Activated CD8-positive, alpha-beta memory T cell treated with anti-CD3 and anti-CD28 coated beads, Interleukin-2, amount 50 U/mL, for 48 hours (primary cell): ENCODE results near the gene ITPRID2.
"Not testable (repeated sequence)": the region's sequence is repeated elsewhere in the genome, so short reads cannot be mapped to it uniquely, and the experiment has no call there.

Source experiments
- DNase-seq: peaks from one replicate; pipeline ENCODE4 v3.0.0-alpha.2; 2020

The ITPRID2 gene

DNA sequence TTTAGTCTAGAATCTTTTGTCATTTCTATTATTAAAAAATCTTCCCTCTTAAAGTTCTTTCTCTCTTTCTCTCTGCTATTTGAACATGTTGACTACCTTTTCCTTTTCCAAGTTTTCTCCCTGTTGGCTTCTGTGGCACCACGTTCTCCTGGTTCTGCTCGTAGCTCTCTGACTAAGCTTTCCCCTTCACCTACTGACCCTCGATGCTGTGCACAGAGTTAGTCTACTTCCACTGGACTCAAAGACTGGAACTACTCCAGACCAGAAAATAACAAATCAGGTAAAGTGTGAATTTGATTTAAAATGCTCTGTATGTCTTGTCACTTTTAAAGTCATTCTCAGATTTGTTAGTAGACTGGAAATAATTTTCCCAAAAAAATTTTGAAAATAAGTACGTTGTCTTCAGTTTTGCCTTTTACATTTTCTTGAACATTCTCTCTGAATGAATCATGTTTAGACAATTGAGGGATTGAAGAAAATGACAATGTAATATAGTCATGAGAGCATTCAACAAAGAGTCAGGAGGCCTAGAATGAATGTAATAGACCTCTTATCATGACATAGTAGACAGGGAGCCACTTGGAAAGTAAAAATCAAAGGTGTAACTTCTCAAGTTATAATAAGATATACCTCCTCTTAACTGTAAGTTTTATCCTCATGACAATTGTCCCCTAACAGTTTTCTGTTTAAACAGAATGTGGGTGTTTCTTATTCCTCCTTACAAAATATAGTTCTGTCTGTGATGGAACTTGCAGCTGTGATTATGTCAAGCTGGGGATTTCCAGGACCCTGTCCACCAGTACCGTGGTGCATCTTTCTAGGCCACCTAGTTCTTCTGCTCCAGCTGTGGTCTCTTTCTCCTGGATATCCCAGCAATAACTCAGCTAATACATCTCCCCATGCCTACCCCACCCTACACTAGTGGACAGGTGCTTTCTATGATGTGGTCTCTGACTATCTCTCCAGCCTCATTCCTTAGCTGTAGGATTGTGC lies 25.5 kb downstream of the ITPRID2 start:
- no peak for DNase-seq

DNA sequence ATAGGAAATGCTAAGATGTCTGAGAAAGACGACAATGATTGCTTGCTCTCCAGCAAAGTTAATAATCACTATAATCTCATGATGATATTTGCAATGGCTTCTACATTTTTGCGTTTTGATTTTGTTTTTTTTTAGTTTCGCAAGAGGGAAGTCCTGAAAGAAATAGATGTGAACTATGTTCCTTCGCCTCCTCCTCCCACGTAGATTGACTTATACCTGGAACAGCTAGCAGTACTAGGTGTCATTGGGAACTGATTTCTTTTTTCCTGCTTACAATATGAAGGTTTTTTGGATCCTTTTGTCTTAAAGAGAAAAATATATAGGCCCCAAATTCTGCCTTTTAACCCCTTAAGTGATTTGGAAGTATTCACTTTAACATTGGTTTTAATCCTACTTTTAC lies 26.7 kb downstream of the ITPRID2 start:
- DNase-seq = no peak

DNA sequence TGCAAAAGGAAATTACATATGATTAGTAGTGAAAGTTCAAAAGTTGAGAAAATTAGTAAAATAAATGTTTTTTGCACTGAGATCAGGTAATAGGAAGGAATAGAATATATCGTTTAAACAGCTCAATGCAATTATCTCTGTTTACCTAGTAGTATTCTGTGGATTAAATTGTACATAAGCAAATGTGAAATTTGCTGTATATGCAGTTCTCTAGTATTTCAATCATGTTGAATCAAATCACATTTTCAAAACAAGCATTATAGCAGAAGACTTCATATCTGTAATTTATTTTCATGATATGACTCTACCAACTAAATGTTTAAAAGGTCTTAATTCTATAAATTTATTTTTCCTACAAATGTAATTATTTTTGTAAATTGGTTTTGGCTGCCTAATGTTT lies 31.6 kb downstream of the ITPRID2 start:
- no peak for DNase-seq

DNA sequence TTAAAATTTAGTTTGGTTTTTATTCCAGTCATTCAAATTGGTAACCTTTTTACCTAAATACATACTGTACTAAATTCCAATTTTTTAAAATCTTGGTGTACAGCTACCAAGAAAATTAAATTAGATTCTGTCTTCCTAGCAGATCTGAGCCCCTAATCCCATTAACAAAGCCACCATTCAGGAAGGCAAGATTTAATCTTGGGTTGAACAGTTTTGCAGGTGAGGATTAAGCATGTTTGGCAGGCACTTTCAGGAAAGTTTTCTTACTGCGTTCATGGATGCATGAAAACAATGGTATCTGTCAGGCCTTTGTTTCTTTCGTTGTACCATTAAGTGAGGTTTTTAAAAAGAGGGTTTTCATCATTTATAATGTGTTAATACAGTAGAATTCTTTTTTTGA lies 32.8 kb downstream of the ITPRID2 start:
- DNase-seq = no peak

DNA sequence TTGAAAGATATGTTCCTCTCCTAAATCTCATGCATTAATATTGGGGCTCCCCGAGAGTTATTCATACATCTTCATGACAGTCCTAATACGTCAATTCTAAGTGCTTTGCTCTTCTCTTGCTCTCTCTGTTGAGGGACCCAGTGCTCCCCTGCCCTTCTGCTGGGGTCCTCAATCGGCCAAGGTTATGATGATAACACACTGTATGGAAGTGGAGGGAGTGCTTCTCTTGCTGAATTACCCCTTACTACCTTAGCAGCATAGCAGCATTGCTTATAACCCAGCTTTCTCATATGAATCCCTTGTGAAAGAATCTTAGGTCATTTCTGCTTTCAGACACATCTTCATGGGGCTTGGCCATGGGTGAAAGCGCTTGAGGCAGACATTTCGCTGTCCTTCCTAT lies 43.2 kb downstream of the ITPRID2 start:
- DNase-seq = no peak

DNA sequence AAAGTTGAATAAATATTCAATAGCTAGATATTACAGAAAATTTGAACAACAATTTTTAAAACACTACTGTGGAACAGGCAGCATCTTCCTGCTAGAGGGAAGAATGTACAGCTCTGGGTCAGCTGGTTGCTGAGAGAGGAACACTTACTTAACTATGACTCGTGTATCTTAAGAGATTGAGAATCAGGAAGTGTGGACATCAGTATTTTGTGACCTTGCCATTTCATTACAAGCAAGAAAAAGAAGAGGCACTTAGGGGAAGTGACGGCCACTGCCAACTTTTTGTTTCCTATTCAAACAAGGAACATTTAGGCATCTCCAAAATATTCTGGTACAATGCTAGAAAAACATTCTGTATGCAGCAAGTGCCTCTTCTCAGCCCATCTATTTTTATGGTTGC lies 45.9 kb downstream of the ITPRID2 start:
- DNase-seq = no peak

DNA sequence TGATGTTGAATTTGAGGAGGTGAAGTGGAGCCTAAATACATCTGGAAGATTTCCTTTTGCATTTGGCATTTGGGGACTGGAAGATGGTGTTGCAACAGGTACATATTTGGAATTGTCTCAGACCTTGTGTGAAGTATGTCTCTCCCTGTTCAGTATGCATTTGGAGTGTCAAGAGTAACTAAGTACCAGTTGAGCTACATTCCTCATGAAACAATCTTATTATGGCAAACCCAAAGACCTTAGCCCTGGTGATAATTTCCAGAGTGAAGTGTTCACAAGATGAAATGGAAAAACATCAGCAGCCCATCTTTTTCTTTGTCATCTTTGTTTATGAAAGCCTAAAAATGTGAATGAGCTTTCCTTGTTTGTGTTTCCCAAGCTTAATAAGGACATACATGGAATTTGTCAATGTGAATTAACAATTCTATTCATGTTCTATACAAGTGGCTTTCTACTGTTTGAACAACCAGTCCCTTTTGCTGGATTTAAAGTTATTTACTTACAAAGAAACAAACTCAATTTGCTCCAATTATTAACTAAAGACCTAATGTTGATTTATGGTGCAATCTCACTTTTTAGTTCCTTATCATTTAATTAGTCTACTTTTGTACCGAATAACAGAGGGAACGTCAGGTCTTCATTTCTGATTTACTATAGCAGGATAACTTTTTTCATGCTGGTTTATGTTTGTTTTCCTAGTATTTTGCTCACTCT lies 52.0 kb downstream of the ITPRID2 start:
- no peak for DNase-seq

DNA sequence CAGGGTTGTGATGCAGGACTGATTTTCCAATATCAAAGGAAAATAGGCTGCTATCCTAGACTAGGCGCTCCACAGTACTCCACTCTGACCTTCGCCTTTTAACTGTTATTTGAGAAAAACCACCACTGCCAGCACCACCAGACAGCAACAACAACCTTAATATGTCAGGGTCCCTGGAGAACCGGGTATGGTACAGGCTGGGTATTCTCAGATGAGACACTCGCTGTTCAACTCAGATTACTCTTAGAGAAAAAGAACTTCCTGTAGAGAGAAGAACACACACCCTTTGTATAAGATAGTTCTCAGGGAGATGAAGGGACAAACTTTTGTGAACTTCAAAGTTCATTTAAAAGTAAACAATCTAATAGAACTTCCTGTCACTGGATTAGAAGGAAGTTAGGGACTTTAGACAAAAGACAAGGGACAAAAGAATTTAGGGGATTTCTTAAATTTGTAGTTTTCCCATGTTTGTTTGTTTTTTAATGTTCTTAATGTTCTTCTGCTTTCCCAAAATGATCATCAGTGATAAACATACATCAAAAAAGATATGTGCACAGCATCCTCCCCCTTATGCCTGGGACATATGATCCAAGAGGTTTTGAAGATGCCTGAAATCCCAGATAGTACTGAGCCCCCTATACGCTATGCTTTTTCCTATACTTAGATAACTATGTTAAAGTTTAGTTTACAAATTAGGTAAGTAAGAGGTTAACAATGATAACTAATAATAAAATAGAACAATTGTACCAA lies 52.8 kb downstream of the ITPRID2 start:
- DNase-seq = no peak

DNA sequence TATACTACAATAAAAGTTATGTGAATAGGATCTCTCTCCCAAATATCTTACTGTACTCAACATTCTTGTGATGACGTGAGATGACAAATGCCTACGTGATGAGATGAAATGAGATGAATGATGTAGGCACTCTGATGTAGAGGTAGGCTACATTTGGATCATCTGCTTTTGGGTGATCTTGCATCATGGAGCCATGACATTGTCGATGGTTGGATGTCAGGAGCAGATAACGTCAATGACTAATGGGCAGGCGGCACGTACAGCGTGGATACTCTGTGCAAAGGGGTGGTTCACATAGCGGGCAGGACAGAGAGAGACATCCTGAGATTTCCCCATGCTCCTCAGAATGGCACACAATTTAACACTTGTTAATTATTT lies 53.4 kb downstream of the ITPRID2 start:
- DNase-seq = no peak

DNA sequence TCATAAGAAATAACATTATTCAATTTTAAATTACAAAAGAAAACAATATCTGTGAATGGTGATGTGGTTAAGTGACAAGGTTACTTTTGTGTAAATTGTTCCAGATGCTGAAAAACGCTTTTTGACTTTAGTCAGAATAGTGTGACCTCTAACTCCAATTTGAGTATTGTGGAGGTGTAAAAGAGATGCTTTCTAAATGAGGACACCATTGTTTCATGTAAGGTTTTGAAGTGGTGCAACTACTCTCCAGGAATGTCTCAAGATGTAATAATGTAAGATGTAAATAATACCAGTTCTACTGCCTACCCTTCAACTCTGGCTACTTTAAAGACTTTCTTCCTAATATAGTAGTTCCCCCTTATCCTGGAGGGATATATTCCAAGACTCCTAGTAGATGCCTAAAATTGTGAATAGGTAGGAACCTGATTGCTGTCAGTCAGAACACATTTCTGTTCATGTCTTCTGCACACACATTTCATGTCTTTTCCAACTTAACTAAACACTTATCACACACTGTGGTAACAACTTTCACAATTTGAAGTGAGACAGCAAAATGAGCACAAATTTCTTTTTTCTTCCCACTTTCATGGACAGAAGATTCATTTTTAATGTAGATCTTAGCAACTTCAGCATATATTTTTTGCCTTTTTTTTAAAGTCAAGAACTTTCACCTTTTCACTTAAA lies 55.1 kb downstream of the ITPRID2 start:
- no peak for DNase-seq

DNA sequence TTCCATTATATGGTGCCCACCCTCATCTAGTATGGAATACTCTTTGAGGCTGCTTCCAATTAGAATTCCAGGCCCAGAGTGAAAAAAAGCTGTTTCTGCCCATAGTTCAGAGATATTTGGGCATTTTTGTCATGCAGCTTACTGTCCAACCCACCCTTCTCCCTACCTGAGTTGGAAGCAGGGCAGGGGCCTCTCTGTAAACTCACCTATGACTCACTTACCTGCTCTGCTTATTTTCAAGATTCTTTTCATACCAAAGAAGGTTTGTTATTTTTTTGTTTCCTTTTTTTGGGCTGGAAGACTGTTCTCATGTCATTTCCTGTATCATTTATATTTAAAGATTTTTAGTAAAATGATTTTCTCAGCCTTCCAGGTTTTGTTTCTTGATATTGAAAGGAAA lies 55.7 kb downstream of the ITPRID2 start:
- DNase-seq = no peak

DNA sequence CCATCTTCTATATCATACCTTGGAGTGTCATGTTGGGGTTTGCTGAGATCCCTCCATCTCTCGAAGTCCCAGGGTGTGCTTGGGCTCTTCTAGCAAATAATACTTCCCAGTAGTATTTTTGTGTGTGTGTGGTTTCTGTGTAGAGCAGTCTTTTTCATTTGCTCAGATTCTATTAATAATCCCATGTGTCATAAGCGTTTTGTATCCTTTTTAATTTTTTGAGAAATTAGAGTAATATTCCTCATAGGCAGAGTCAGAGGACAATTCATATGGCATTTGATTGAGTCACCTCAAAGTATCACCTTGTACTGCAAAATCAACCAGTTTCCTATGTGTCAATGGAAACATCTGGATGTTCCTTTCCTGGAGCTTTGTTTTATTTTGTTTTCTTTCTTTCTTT lies 56.7 kb downstream of the ITPRID2 start:
- DNase-seq = no peak

DNA sequence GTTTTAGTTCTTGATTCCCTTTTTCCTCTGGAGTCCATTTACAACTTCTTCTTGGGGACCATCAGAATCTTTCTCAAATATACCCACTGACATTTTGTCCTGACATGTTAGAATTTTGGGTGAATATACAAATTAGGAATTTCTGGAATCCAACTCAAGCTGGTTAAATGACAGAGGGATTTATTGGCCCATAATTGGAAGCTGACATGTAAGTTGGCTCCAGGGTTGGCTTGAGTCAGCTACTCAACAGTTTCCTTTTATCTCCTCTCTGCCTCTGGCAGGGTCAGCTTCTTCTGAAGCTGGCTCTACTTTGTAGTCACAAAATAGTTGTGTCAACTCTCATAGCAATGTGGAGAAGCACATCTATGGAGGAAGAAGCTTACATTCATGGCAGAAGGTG lies 57.5 kb downstream of the ITPRID2 start:
- no peak for DNase-seq

DNA sequence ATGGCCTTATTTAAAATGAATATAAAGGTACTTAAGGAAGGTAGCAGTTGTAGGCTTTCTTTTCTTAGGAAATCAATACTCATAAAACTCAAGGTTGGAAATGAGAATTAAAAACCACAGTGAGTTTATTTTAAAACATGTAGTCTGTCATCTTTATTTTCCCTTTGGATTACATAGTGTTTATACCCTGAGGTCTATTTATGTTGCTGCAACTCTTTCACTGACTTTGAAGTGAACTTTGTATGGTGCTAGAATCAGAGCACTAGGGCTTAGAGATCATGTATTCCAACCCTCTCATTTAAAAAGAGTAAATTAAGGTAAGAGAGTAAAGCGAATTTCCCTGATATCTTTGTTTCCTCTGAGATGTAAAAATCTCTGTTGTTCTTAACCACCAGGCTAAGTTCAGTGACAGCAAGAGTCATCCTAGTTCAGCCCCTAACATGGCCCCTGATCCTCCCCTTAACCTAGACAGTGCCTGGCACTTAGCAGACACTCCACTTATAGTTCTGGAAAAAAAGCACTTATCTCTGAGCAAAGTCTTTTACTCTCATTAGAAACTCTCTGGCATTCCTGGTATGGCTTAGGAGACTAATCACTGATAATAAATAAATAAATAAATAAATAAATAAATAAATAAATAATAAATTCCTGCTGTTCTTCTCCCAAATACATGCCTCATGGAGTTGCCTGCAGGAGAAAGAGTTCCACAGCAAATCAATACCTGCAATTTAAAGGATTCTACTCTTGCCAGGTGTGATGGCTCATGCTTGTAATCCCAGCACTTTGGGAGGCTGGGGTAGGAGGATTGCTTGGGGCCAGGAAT lies 61.1 kb downstream of the ITPRID2 start:
- no peak for DNase-seq

DNA sequence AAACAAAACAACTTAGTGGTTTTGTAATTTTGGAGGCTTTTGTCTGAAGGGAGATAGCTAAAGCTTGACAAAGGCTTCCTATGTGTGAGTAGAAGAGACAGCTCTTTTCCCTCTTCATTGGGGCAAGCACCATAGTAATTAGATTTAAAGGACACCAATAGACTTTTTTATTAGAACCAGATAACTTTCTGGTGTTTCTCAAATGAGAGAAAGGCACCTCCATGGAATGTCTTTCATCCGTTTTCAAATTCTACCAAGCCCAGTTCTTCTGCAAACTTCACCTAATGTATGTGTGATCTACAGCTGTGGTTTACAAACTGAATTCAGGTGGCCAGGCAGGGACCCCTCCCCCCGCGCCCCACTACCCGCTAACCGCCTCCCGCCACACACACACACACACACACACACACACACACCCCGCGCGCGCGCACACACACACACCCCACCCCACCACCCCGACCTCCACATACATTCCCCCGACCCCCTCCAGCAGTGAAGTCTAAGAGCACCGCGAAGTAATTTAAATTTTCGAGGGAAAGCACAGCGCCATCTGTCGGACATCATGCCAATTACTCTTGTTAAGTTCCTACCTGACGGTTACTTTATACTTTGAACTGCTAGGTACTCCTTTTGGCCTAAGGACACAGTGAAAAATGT lies 62.5 kb downstream of the ITPRID2 start:
- peak; percentile 79 for DNase-seq

DNA sequence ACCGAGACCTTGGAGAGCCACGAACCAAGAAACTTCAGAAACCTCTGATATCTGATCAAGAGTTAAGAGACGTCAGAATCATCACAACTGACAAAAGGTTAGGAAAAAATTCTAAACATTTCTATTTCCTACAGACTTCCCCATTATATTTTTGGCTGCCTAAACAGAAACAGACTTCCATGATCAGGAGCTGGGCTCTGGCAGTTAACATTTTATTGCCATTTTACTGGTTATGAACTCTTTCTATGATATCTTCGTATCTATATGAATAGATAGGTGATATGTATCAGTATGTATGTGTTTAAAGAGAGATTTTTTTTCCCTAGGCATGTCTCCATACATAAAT lies 63.0 kb downstream of the ITPRID2 start:
- no peak for DNase-seq

DNA sequence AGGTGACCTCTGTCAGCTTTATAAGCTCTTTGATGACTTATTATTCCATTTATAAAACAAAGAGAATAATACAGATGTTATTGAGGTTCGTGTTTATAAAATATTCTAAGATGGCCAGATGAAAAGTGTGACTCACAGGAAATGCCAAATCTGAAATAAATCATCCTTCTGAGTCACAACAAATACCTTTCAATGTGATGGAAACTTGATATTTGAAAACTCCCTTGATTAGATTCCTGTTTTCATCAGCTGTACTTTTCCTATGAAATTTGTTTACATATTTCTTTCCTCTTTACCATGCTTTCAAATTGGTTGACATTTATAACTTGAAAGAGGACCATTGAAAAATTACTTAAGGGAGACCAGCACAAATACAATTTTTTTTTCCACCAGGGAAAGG lies 63.5 kb downstream of the ITPRID2 start:
- no peak for DNase-seq

DNA sequence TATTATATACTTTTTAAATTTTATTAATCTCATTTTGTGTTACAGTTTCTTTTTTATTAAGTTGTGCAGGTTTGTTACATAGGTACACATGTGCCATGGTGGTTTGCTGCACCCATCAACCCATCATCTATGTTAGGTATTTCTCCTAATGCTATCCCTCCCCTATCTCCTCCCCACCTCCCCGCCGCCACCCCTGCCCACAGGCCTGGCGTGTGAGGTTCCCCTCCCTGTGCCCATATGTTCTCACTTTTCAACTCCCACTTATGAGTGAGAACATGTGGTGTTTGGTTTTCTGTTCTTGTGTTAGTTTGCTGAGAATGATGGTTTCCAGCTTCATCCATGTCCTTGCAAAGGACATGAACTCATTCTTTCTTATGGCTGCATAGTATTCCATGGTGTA lies 64.3 kb downstream of the ITPRID2 start:
- not testable (repeated sequence) for DNase-seq

DNA sequence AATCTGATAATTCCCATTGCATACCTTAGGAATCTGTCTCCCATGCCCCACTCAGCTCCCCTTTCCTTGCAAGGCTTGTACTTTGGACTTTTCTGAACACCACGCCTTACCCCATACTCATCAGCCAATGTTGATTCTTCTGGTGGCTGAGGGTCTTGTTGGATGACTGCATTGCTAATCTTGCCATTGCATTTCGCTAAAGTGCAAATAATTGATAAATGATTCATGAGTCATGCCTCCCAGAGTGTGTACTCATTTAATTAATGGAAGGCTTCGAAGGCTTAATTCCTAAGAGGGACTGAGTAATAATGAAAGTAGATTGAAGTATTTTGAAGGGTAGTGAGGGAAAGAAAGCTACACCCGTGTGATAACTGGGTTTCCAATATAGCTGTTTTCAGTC lies 66.1 kb downstream of the ITPRID2 start:
- DNase-seq = no peak

DNA sequence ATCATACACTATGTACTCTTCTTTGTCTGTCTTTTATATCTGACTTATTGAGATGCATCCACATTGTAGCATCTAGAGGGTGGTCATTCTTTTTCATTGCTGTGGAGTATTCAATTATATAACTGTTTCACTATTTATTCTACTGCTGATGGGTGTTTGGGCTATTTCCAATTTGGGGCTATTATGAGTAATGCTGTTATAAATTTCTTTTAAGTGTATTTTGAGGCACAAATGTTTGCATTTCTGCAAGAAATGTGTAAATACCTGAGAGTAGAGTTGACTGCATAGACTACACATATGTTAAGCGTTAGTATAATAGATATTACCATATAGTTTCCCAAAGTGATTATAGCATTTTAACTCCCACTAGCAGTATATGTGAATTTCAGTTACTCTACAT lies 67.2 kb downstream of the ITPRID2 start:
- DNase-seq = no peak

DNA sequence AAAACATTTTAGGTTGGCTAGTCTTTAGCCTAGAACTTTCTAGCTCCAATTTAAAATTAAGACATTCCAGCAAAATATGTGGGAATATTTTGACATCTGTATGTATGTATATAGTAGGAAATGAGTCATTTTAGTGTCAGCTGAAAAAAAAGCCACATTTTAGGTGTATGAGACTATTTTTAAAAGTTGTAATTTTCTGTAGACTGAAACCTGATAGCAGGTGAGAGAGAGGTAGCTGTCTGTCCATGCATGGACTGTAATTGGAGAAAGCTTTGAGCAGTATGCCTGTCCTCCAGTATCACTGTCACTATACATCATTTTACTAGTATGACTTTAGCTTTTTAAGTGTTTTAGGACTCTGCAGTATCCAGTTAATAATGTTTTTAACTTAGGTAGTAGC lies 68.0 kb downstream of the ITPRID2 start:
- no peak for DNase-seq

DNA sequence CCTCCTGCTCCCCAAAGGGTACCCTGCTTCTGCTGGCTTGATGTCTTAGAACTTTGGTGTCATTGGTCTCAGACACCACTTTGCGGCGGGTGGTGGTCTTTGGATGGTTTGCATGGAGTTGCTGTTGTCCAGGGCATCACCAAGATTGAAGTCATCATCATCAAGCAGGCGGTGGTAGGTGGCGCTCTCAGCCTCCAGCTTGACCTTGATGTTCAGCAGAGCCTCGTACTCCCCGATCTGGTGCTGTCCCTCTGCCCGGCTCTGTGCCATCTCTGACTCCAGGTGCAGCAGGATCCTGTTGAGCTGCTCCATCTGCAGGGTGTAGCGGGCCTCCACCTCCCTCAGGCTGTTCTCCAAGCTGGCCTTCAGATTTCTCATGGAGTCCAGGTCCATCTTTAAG lies 69.6 kb downstream of the ITPRID2 start:
- not testable (repeated sequence) for DNase-seq
